Tibial nerve (tissue), 4 donors: ENCODE measurements around the gene LOXHD1. TPM values are rescaled to one million over a fixed set of nuclear protein-coding genes. Genes with fewer than 3 reads are reported as not detected.

ENCODE experiments used
- DNase-seq, 2 donors: peaks; one replicate each; pipeline ENCODE4 v3.0.0-alpha.2; 2019; ENCODE audit warnings: low spot score in 2 of 2
- H3K27ac ChIP-seq, 4 donors: fragments of 200-600 bp; sonication (generic) in 3 of 4; one replicate each; pipeline ENCODE4 v1.5.1; 2017 to 2019; ENCODE audit warnings: mild to moderate bottlenecking in 1 of 4
- H3K27me3 ChIP-seq, 2 donors: fragments of 200-600 bp; sonication (generic) in 1 of 2; one replicate each; pipeline versions ENCODE4 v1.5.1 to v1.6.0; 2017 to 2019
- H3K36me3 ChIP-seq, 3 donors: fragments of 200-600 bp; sonication (generic); one replicate each; pipeline ENCODE4 v1.5.1; 2018 to 2019
- H3K4me1 ChIP-seq, 4 donors: fragments of 200-600 bp; sonication (generic) in 3 of 4; one replicate each; pipeline ENCODE4 v1.5.1; 2017 to 2019
- H3K4me3 ChIP-seq, 4 donors: fragments of 200-600 bp; sonication (generic) in 3 of 4; one replicate each; pipeline ENCODE4 v1.5.1; 2017 to 2019; ENCODE audit warnings: mild to moderate bottlenecking in 1 of 4, moderate library complexity in 1 of 4
- H3K9me3 ChIP-seq, 4 donors: fragments of 200-600 bp; sonication (generic) in 3 of 4; one replicate each; pipeline ENCODE4 v1.5.1; 2017 to 2019
- CTCF ChIP-seq, 5 experiments: fragments of 200-600 bp in 3 of 5; fragments of 450-650 bp in 2 of 5; sonication (generic) in 3 of 5; IDR thresholded peaks; one replicate each; pipeline ENCODE4 v1.5.1; 2016 to 2019; ENCODE audit warnings: antibody characterized with exemption in 5 of 5, mild to moderate bottlenecking in 3 of 5, moderate library complexity in 2 of 5
- EP300 ChIP-seq, 2 donors: sonication (generic); formaldehyde crosslinking; IDR thresholded peaks; one replicate each; pipeline ENCODE4 v1.6.1; 2017; ENCODE audit warnings: antibody characterized with exemption in 2 of 2, mild to moderate bottlenecking in 1 of 2
- POLR2A ChIP-seq, 2 donors: fragments of 450-650 bp; IDR thresholded peaks; one replicate each; pipeline ENCODE4 v1.6.1; 2017; ENCODE audit warnings: antibody characterized with exemption in 2 of 2, mild to moderate bottlenecking in 2 of 2, moderate library complexity in 2 of 2
- WGBS, 2 donors: methylation state at CpG; one replicate each; pipeline ENCODE4 v1.1.5; 2018; 5-methylcytosine and 5-hydroxymethylcytosine counted together
- total RNA-seq, 4 donors: library from RNA; depleted of rRNA; stranded (reverse); fragments of >200 nt; gene quantifications; one replicate each; pipeline ENCODE4 v1.1.0, GENCODE V29; 2016

Gene LOXHD1
- total RNA-seq, 4 donors from 2014 or later: under 0.01 to 0.44 (median 0.21) TPM; not detected in 1

- H3K27ac ChIP-seq: no peak overlapping the region
- WGBS, 2 donors: 74 to 82% methylated on average over 6 of the region's 6 CpGs
- DNase-seq: no peak
- no peak overlapping the region for H3K4me3 ChIP-seq
- H3K4me1 ChIP-seq: no peaks in the 10 kb centered on the region
- no peaks in the 10 kb centered on the region for H3K9me3 ChIP-seq
- H3K36me3 ChIP-seq: no peaks in the 10 kb centered on the region
- no peak for TF ChIP-seq POLR2A (IDR thresholded peaks at IDR 0.05)
- no peak for TF ChIP-seq EP300 (IDR thresholded peaks at IDR 0.05)
- no peak for TF ChIP-seq CTCF (IDR thresholded peaks at IDR 0.05)
- H3K27me3 ChIP-seq: no peaks in the 10 kb centered on the region
Measured at GRCh38 chr18:46510386-46510785, 146.6 kb downstream of the LOXHD1 start.

- H3K27ac ChIP-seq: no peak overlapping the region
- DNase-seq: no peak
- no peaks in the 10 kb centered on the region for H3K4me1 ChIP-seq
- no peaks in the 10 kb centered on the region for H3K27me3 ChIP-seq
- WGBS, 2 donors: 78 to 86% methylated on average over 6 of the region's 6 CpGs
- no peak for TF ChIP-seq EP300 (IDR thresholded peaks at IDR 0.05)
- no peak for TF ChIP-seq POLR2A (IDR thresholded peaks at IDR 0.05)
- no peak for TF ChIP-seq CTCF (IDR thresholded peaks at IDR 0.05)
- no peaks in the 10 kb centered on the region for H3K36me3 ChIP-seq
- no peak overlapping the region for H3K4me3 ChIP-seq
- H3K9me3 ChIP-seq: no peaks in the 10 kb centered on the region
Measured at GRCh38 chr18:46509530-46509929, 147.5 kb downstream of the LOXHD1 start.

- no peak for DNase-seq
- H3K36me3 ChIP-seq: no peaks in the 10 kb centered on the region
- H3K9me3 ChIP-seq: no peaks in the 10 kb centered on the region
- TF ChIP-seq EP300 (IDR thresholded peaks at IDR 0.05): no peak
- H3K27me3 ChIP-seq: no peaks in the 10 kb centered on the region
- H3K4me1 ChIP-seq: no peaks in the 10 kb centered on the region
- WGBS, 2 donors: 90 to 96% methylated on average over 13 to 14 of the region's 14 CpGs
- H3K4me3 ChIP-seq: no peak overlapping the region
- no peak overlapping the region for H3K27ac ChIP-seq
Measured at GRCh38 chr18:46506974-46507586, 149.9 kb downstream of the LOXHD1 start.

GRCh38 chr18:46502444-46502843, 154.6 kb downstream of the LOXHD1 start:
- H3K4me1 ChIP-seq: no peaks in the 10 kb centered on the region
- no peaks in the 10 kb centered on the region for H3K9me3 ChIP-seq
- WGBS, 2 donors: 12 to 13% methylated on average over 2 of the region's 2 CpGs
- no peaks in the 10 kb centered on the region for H3K27me3 ChIP-seq
- no peak overlapping the region for H3K4me3 ChIP-seq
- H3K36me3 ChIP-seq: no peaks in the 10 kb centered on the region
- H3K27ac ChIP-seq: no peak overlapping the region
- TF ChIP-seq EP300 (IDR thresholded peaks at IDR 0.05): no peak
- no peak for TF ChIP-seq CTCF (IDR thresholded peaks at IDR 0.05)
- no peak for TF ChIP-seq POLR2A (IDR thresholded peaks at IDR 0.05)
- no peak for DNase-seq

- Histone ChIP-seq H3K4me3 (no peak overlapping the region), H3K4me1 (no peaks in the 10 kb centered on the region), H3K27me3 (no peaks in the 10 kb centered on the region), H3K36me3 (no peaks in the 10 kb centered on the region), H3K27ac (no peak overlapping the region), H3K9me3 (no peaks in the 10 kb centered on the region)
- TF ChIP-seq EP300 (IDR thresholded peaks at IDR 0.05) (no peak), POLR2A (IDR thresholded peaks at IDR 0.05) (no peak), CTCF (IDR thresholded peaks at IDR 0.05) (no peak)
- no peak for DNase-seq
- WGBS, 2 donors: 0 to 2% methylated on average over 4 of the region's 4 CpGs
Measured at GRCh38 chr18:46497129-46497528, 159.9 kb downstream of the LOXHD1 start.
